HepG2 (cell line): ENCODE data around the gene SLC5A5. TPM values are rescaled to one million over a fixed set of nuclear protein-coding genes. Genes with fewer than 3 reads are reported as not detected.

Experiments
- KLF12 ChIP-seq: sonication (generic); formaldehyde crosslinking; IDR thresholded peaks from 2 replicates; pipeline ENCODE4 v1.4.0; 2020; ENCODE audit warnings: missing genetic modification reagents, borderline replicate concordance
- KLF13 ChIP-seq: sonication (generic); formaldehyde crosslinking; IDR thresholded peaks from 2 replicates; pipeline ENCODE4 v1.4.0; 2020; ENCODE audit warnings: mild to moderate bottlenecking, missing genetic modification reagents
- MXD4 ChIP-seq: IDR thresholded peaks from 2 replicates; pipeline ENCODE4 v1.6.1; 2016; ENCODE audit warnings: mild to moderate bottlenecking, missing biosample characterization, missing genetic modification reagents
- NR2F1 ChIP-seq, 2 experiments: fragments of 450-650 bp in 1 of 2; formaldehyde crosslinking in 1 of 2; IDR thresholded peaks; 2 replicates each; pipeline versions ENCODE4 v1.5.0 to v1.6.1; 2016 to 2020; ENCODE audit warnings: mild to moderate bottlenecking in 1 of 2, missing compliant biosample characterization in 1 of 2, missing genetic modification reagents in 1 of 2, moderate library complexity in 1 of 2
- POLR2G ChIP-seq: fragments of 200-400 bp; formaldehyde crosslinking; IDR thresholded peaks from 2 replicates; pipeline ENCODE4 v1.6.1; 2018; ENCODE audit warnings: mild to moderate bottlenecking, low read depth, low read length, moderate library complexity
- SETDB1 ChIP-seq: sonication (generic); formaldehyde crosslinking; IDR thresholded peaks from 2 replicates; pipeline ENCODE4 v1.5.1; 2020; ENCODE audit warnings: missing genetic modification reagents, mild to moderate bottlenecking, borderline replicate concordance
- SMARCC2 ChIP-seq: fragments of 450-650 bp; IDR thresholded peaks from 2 replicates; pipeline ENCODE4 v1.6.1; 2017; ENCODE audit warnings: antibody characterized with exemption, mild to moderate bottlenecking
- YEATS2 ChIP-seq: sonication (generic); formaldehyde crosslinking; IDR thresholded peaks from 2 replicates; pipeline ENCODE4 v1.4.0; 2020; ENCODE audit warnings: missing genetic modification reagents, borderline replicate concordance
- ZFP82 ChIP-seq: sonication (generic); formaldehyde crosslinking; IDR thresholded peaks from 2 replicates; pipeline ENCODE4 v1.5.1; 2020; ENCODE audit warnings: mild to moderate bottlenecking, missing genetic modification reagents, borderline replicate concordance
- ZFP90 ChIP-seq: sonication (generic); formaldehyde crosslinking; IDR thresholded peaks from 2 replicates; pipeline ENCODE4 v1.8.0; 2022; ENCODE audit warnings: missing genetic modification reagents, mild to moderate bottlenecking, inconsistent platforms, borderline replicate concordance
- ZNF749 ChIP-seq: sonication (generic); formaldehyde crosslinking; IDR thresholded peaks from 2 replicates; pipeline ENCODE4 v1.8.0; 2022; ENCODE audit warnings: mild to moderate bottlenecking, missing genetic modification reagents, moderate library complexity, borderline replicate concordance
- ZNF790 ChIP-seq: sonication (generic); formaldehyde crosslinking; IDR thresholded peaks from 2 replicates; pipeline ENCODE4 v1.8.0; 2022; ENCODE audit warnings: missing genetic modification reagents, mild to moderate bottlenecking, borderline replicate concordance
- ZSCAN20 ChIP-seq: sonication (generic); formaldehyde crosslinking; IDR thresholded peaks from 2 replicates; pipeline ENCODE4 v1.4.0; 2020; ENCODE audit warnings: missing genetic modification reagents, mild to moderate bottlenecking, borderline replicate concordance
- polyA plus RNA-seq, 8 experiments: library from polyadenylated mRNA; depleted of rRNA in 3 of 8; stranded (reverse) in 7 of 8; unstranded in 1 of 8; fragments of >200 nt; fragmentation: Illumina TruSeq in 4 of 8; extraction: Trizol in 4 of 8; gene quantifications; 2 replicates each; pipeline versions ENCODE4 v1.2.1 to v1.2.3, GENCODE V29; 2011 to 2016; ENCODE audit warnings: low read depth in 4 of 8, missing spikeins in 1 of 8, mixed read lengths in 1 of 8; ENCODE audit not compliant: insufficient read depth in 1 of 8
- total RNA-seq, 5 experiments: library from RNA; depleted of rRNA; stranded (reverse); fragments of >200 nt; fragmentation: Illumina TruSeq; extraction: Trizol; gene quantifications; 2 replicates each; pipeline ENCODE4 v1.2.3, GENCODE V29; 2016; ENCODE audit warnings: low read depth in 1 of 5
- TF ChIP-seq, protein P1 (sequence below): sonication (generic); formaldehyde crosslinking; IDR thresholded peaks from 2 replicates; pipeline ENCODE4 v1.4.0; 2020; ENCODE audit warnings: low read depth, mild to moderate bottlenecking, missing genetic modification reagents
- TF ChIP-seq, protein P2 (sequence below): sonication (generic); formaldehyde crosslinking; conservative IDR thresholded peaks from 2 replicates; pipeline ENCODE4 v1.4.0; 2020; ENCODE audit warnings: missing genetic modification reagents
- TF ChIP-seq, protein P3 (sequence below): sonication (generic); formaldehyde crosslinking; conservative IDR thresholded peaks from 2 replicates; pipeline ENCODE4 v1.4.0; 2020; ENCODE audit warnings: missing genetic modification reagents
- TF ChIP-seq, protein P4 (sequence below): IDR thresholded peaks from 2 replicates; pipeline ENCODE4 v1.6.1; 2016; ENCODE audit warnings: missing biosample characterization, missing genetic modification reagents, low read depth
- TF ChIP-seq, protein P5 (sequence below): sonication (generic); formaldehyde crosslinking; IDR thresholded peaks from 2 replicates; pipeline ENCODE4 v1.4.0; 2020; ENCODE audit warnings: missing genetic modification reagents, mild to moderate bottlenecking, borderline replicate concordance
- TF ChIP-seq, protein P6 (sequence below): sonication (generic); formaldehyde crosslinking; IDR thresholded peaks from 2 replicates; pipeline ENCODE4 v1.5.1; 2020; ENCODE audit warnings: missing genetic modification reagents, mild to moderate bottlenecking, borderline replicate concordance

Gene SLC5A5
- total and polyA plus RNA-seq, 2 of the 13 experiments (the other 11 are each of a cell fraction or from before 2014, with no cell fraction given), result not detected

DNA sequence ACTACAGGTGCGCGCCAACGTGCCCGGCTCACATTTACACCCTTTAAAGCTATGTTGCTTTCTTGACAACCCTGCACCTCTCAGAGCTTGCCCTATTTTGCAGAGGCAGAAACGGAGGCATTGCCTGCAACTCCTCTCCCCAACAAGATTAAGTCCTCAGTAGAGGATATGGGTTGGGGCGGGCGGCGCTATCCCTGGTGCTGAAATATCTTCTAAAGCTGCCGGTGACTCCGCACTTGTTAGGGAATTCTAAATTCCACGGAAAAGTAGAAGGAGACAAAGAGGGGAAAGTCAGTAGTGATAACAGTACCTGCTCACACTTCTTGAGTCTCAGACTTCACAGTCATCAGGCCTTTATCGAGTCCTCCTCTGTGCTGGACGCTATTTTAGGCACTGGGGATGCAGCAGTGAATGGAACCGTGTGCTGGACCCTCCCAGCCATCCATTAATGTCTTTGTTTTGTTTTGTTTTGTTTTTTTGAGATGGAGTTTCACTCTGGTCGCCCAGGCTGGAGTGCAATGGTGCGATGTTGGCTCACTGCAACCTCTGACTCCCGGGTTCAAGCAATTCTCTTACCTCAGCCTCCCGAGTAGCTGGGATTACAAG is 18.0 kb downstream of the SLC5A5 start (continued):
- TF ChIP-seq KLF13 (no peak), SETDB1 (CRISPR knock-in tag) (no peak), ZFP82 (CRISPR knock-in tag) (no peak), MXD4 (CRISPR knock-in tag) (no peak), ZNF749 (CRISPR knock-in tag) (no peak), NR2F1 (CRISPR knock-in tag; IDR thresholded peaks at IDR 0.05) (0 out of 4 replicates have a peak, but pooled peaks of 1 of the 2 experiments have one; percentile 24), KLF12 (CRISPR knock-in tag) (no peak), ZNF790 (CRISPR knock-in tag) (0 out of 2 replicates have a peak, but pooled peaks have one; percentile 26), ZSCAN20 (CRISPR knock-in tag) (peak; percentile 77; the same call in 1 of the 2 replicates), YEATS2 (CRISPR knock-in tag) (no peak), ZFP90 (CRISPR knock-in tag) (peak; percentile 74; the same call in 1 of the 2 replicates), POLR2G (no peak), SMARCC2 (no peak)
- TF ChIP-seq, protein P1, sequence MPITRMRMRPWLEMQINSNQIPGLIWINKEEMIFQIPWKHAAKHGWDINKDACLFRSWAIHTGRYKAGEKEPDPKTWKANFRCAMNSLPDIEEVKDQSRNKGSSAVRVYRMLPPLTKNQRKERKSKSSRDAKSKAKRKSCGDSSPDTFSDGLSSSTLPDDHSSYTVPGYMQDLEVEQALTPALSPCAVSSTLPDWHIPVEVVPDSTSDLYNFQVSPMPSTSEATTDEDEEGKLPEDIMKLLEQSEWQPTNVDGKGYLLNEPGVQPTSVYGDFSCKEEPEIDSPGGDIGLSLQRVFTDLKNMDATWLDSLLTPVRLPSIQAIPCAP (CRISPR knock-in tag), result no peak
- TF ChIP-seq, protein P2, sequence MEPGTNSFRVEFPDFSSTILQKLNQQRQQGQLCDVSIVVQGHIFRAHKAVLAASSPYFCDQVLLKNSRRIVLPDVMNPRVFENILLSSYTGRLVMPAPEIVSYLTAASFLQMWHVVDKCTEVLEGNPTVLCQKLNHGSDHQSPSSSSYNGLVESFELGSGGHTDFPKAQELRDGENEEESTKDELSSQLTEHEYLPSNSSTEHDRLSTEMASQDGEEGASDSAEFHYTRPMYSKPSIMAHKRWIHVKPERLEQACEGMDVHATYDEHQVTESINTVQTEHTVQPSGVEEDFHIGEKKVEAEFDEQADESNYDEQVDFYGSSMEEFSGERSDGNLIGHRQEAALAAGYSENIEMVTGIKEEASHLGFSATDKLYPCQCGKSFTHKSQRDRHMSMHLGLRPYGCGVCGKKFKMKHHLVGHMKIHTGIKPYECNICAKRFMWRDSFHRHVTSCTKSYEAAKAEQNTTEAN (CRISPR knock-in tag), result peak; percentile 77
- TF ChIP-seq, protein P3, sequence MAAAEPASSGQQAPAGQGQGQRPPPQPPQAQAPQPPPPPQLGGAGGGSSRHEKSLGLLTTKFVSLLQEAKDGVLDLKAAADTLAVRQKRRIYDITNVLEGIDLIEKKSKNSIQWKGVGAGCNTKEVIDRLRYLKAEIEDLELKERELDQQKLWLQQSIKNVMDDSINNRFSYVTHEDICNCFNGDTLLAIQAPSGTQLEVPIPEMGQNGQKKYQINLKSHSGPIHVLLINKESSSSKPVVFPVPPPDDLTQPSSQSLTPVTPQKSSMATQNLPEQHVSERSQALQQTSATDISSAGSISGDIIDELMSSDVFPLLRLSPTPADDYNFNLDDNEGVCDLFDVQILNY, result no peak
- TF ChIP-seq, protein P4, sequence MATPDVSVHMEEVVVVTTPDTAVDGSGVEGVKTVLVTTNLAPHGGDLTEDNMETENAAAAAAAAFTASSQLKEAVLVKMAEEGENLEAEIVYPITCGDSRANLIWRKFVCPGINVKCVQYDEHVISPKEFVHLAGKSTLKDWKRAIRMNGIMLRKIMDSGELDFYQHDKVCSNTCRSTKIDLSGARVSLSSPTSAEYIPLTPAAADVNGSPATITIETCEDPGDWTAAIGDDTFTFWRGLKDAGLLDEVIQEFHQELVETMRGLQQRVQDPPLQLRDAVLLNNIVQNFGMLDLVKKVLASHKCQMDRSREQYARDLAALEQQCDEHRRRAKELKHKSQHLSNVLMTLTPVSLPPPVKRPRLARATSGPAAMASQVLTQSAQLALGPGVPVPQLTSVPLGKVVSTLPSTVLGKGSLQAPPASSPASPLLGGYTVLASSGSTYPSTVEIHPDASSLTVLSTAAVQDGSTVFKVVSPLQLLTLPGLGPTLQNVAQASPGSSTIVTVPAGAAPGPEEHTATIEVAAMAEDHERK (CRISPR knock-in tag), result no peak
- TF ChIP-seq, protein P5, sequence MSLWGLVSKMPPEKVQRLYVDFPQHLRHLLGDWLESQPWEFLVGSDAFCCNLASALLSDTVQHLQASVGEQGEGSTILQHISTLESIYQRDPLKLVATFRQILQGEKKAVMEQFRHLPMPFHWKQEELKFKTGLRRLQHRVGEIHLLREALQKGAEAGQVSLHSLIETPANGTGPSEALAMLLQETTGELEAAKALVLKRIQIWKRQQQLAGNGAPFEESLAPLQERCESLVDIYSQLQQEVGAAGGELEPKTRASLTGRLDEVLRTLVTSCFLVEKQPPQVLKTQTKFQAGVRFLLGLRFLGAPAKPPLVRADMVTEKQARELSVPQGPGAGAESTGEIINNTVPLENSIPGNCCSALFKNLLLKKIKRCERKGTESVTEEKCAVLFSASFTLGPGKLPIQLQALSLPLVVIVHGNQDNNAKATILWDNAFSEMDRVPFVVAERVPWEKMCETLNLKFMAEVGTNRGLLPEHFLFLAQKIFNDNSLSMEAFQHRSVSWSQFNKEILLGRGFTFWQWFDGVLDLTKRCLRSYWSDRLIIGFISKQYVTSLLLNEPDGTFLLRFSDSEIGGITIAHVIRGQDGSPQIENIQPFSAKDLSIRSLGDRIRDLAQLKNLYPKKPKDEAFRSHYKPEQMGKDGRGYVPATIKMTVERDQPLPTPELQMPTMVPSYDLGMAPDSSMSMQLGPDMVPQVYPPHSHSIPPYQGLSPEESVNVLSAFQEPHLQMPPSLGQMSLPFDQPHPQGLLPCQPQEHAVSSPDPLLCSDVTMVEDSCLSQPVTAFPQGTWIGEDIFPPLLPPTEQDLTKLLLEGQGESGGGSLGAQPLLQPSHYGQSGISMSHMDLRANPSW (CRISPR knock-in tag), result no peak
- TF ChIP-seq, protein P6, sequence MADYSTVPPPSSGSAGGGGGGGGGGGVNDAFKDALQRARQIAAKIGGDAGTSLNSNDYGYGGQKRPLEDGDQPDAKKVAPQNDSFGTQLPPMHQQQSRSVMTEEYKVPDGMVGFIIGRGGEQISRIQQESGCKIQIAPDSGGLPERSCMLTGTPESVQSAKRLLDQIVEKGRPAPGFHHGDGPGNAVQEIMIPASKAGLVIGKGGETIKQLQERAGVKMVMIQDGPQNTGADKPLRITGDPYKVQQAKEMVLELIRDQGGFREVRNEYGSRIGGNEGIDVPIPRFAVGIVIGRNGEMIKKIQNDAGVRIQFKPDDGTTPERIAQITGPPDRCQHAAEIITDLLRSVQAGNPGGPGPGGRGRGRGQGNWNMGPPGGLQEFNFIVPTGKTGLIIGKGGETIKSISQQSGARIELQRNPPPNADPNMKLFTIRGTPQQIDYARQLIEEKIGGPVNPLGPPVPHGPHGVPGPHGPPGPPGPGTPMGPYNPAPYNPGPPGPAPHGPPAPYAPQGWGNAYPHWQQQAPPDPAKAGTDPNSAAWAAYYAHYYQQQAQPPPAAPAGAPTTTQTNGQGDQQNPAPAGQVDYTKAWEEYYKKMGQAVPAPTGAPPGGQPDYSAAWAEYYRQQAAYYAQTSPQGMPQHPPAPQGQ, result no peak
